GM10248 (cell line): Measurements from ENCODE around the gene FKBP5.

ENCODE experiments used
- CTCF ChIA-PET: fragments of 300-600 bp; sonication (Branson Sonifier 250); formaldehyde crosslinking; extraction: SDS; loops from one replicate; lab custom pipeline; 2021; ENCODE audit warnings: antibody characterized with exemption; lab: Yijun Ruan, JAX
- POLR2A ChIA-PET: fragments of 350-650 bp; sonication (Branson Sonifier 250); formaldehyde crosslinking; extraction: SDS; loops from one replicate; lab custom pipeline; 2020; ENCODE audit warnings: antibody characterized with exemption; lab: Yijun Ruan, JAX
- DNase-seq: peaks from one replicate; pipeline ENCODE4 v3.0.0; 2012; ENCODE audit errors: extremely low spot score
- TF ChIP-seq, protein P1 (sequence below): IDR thresholded peaks from 2 replicates; pipeline ENCODE4 v1.5.1; 2012; ENCODE audit warnings: mild to moderate bottlenecking, low read depth; ENCODE audit errors: extremely low read depth, missing control alignments, control extremely low read depth

Gene FKBP5

DNA sequence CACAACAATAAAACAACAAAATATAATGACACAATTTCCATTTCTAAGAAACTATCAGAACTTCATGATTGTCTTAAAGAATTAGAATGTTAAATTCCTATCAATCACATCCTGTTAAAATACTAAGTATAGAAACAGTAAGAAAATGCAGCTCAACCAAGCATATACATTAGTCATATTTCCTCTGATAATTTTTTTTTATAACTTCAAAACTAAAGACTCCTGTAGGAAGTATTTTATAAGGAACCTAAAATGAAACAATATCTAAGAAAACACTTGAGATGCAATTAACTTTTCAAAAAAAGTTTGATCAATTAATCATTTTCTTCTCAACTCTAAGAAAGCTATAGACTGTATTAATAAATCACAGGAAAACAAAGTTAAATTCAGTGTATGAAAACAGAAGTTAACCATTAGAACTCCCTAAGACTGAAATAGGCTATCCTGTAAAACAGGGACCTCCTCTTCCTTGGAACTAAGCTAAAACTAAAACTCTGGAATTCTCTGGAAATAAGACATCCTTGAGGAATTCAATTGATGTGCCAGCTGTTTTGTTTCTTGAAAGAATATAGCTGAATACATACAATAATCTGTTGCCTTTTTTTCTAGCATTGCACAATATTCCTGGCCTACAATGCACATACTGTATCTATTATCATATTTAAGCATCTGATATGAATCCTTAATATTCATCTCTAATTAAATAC is 19.8 kb downstream of the FKBP5 start:
- DNase-seq: no peak
- ChIA-PET POLR2A (no interaction called here), CTCF (interaction anchor here (0.8 to 3.6 kb wide), 8 partner anchors 12 to 68 kb away, joined by 3 to 14 read pairs (median 4); partner anchors contain the start of gene ARMC12)
- TF ChIP-seq, protein P1, sequence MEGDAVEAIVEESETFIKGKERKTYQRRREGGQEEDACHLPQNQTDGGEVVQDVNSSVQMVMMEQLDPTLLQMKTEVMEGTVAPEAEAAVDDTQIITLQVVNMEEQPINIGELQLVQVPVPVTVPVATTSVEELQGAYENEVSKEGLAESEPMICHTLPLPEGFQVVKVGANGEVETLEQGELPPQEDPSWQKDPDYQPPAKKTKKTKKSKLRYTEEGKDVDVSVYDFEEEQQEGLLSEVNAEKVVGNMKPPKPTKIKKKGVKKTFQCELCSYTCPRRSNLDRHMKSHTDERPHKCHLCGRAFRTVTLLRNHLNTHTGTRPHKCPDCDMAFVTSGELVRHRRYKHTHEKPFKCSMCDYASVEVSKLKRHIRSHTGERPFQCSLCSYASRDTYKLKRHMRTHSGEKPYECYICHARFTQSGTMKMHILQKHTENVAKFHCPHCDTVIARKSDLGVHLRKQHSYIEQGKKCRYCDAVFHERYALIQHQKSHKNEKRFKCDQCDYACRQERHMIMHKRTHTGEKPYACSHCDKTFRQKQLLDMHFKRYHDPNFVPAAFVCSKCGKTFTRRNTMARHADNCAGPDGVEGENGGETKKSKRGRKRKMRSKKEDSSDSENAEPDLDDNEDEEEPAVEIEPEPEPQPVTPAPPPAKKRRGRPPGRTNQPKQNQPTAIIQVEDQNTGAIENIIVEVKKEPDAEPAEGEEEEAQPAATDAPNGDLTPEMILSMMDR: no peak

DNA sequence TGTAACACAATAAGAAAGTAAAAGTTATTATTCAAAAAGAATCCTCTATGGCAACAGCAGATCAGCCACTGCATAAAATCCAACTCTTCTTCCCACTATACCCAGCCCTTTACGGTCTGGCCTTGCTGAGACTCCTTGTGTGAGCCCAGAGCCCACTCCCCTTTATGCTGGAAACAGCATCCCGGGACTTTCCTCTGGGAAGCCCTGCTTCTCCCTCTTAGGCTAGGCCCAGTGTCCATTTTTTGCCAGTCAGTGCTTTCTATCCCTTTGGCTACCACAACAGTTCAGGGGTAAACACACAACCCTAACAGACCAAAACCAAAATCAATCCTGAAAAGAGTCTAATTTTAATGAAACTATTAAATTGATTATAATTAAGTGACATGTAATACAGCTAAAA is 20.6 kb downstream of the FKBP5 start:
- ChIA-PET POLR2A (no interaction called here), CTCF (interaction anchor here (1.1 to 3.6 kb wide), 4 partner anchors 7 to 69 kb away, joined by 3 to 14 read pairs (median 6); partner anchors contain the start of gene ARMC12)

DNA sequence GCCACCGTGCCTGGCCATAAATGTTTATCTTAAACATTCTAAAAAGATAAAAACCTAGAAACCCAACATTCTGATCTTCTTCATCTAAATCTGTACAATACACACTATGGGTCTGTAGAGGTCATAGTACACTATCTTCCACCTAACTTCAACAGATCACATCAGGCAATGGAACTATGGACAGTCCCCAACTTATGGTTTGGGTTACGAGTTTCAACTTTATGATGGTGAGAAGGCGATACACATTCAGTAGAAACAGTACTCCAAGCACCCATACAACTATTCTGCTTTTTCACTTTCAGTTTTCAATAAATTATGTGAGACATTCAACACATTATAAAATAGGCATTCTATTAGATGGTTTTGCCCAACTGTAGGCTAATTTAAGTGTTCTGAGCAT is 23.1 kb downstream of the FKBP5 start:
- ChIA-PET CTCF (interaction anchor here (1.4 to 2.4 kb wide), 2 partner anchors 22 to 44 kb away, joined by 3 to 5 read pairs; no protein-coding TSS in a partner anchor), POLR2A (no interaction called here)
- TF ChIP-seq, protein P1: no peak
- DNase-seq: no peak

More for the DNA sequence above, 20.6 kb downstream of the FKBP5 start:
- TF ChIP-seq, protein P1: no peak
- DNase-seq: no peak

DNA sequence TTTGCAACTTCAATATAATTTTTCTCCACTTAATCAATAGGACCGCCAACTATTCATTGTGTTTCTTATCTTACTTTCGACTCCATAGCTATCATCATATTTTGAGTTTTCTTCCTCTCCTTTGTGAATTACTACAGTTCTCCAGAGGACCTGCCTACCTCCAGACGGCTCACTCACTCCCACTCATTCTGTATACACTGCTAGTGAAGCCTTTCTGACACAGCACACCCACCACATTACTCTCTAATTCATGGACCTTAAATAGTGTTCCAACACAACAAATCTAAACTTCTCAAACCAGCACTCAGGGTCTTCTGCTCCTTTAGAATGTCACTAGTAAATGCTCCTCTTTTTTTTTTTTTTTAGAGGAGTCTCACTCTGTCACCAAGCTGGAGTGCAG is 23.8 kb downstream of the FKBP5 start:
- ChIA-PET CTCF (interaction anchor here (1.4 to 2.7 kb wide), 3 partner anchors 22 to 72 kb away, joined by 3 to 16 read pairs (median 5); partner anchors contain the start of gene ARMC12), POLR2A (no interaction called here)
- TF ChIP-seq, protein P1: no peak
- DNase-seq: no peak

DNA sequence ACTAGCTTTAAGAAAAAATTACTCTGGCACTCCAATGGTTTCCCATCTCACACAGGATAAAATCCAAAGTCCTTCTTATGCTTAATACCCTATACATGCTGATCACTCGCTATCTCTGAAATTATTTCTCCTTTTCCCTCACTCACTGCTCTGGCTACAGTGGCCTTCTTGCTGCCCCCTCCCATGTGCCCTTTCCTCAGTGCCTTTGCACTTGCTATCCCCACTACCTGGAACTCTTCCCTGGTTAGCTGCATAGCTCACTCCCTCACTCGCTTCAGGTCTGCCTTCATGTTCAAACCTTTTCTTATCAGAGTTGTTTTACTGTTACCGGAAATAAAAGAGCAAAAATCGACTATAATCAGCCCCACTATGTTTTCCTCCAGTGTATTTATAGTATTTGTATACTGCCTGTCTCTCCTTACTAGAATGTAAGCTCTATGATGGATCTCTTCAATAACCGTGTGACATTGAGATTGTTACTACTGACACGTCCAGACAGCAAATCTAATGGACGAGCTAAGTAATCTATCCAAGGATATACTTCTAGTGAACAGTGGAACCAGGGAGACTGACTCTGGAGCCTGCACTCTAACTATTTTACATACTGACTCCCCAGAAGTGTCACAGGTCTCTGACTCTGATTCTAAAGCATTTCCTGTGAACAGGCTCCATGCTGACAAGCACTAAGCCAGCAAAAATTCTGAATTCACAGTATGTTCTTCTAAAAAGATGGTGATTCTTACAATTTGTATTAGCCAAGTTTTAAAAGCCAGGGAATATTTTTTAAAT is 25.1 kb downstream of the FKBP5 start:
- POLR2A ChIA-PET: no interaction called here
- DNase-seq: no peak
- TF ChIP-seq, protein P1: no peak
- CTCF ChIA-PET: interaction anchor here (0.8 to 2.7 kb wide), 8 partner anchors 9 to 89 kb away, joined by 3 to 16 read pairs (median 4); partner anchors contain the start of gene ARMC12

DNA sequence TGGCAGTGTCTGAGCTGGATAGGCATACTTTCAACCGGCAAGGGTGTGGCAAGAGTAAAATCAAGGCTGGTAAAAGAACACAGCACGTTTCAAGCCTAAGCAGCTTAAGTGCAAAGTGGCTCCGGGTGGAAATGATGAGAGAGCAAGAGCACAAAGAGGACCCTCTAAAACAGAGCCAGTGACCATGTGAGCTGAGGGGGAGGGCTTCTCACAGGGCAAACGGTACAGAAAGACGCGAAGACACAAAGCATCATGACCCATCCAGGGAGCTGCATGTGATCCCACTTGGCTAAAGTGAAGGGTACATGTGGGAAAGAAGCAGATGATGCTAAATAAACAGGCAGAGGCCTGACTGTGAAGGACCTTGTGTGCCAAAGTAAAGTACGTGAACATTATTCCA is 25.7 kb downstream of the FKBP5 start:
- CTCF ChIA-PET: interaction anchor here (0.7 to 2.7 kb wide), 7 partner anchors 8 to 88 kb away, joined by 3 to 16 read pairs (median 3); partner anchors contain the start of gene ARMC12
- POLR2A ChIA-PET: no interaction called here

More for the DNA sequence above, 25.7 kb downstream of the FKBP5 start:
- TF ChIP-seq, protein P1: no peak
- DNase-seq: no peak
